ENCODE results near the gene ZMYM5. TPM values are rescaled to one million over a fixed set of nuclear protein-coding genes. Genes with fewer than 3 reads are reported as not detected.

ZMYM5 gene
- total and polyA plus RNA-seq, 10 donors, result 5.7 to 24.4 (median 17.1) TPM

DNA sequence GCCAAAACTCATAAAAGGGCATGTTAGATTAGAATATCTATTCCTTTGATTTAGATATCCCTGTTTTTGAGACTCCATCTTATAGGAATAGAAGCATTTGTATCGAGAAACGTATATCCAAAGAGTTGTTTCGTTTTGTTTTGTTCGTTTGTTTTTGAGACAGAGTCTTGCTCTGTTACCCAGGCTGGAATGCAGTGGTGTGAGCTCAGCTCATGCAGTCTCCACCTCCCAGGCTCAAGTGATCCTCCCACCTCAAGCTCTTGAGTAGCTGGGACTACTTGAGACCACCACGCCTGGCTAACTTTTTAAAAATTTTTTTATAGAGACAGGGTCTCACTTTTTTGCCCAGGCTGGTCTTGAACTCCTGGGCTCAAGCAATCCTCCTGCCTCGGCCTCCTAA is 26.6 kb upstream of the ZMYM5 start:
- WGBS, 5 donors, result 85 to 92% (median 87%) methylated on average over 6 of the region's 6 CpGs
- H3K4me1 ChIP-seq, result no peaks in the 10 kb centered on the region

GRCh38 chr13:19888799-19889198 is 25.4 kb upstream of the ZMYM5 start:
- WGBS, 5 donors, result 60 to 70% (median 62%) methylated on average over 4 of the region's 4 CpGs
- no peak overlapping the region for H3K27ac ChIP-seq
- no peak for DNase-seq
- no peaks in the 10 kb centered on the region for H3K4me1 ChIP-seq
- H3K27me3 ChIP-seq (replicated peaks in 1 of 7), result no peaks in the 10 kb centered on the region
- peaks cover 0 to 6% (median 2%) of the 10 kb centered on the region in 8 donors for H3K9me3 ChIP-seq
- H3K4me3 ChIP-seq, result no peak overlapping the region
- intact Hi-C loops (cut with DNase I; ENCODE audit: low total_unique reads), result no loop called here
- TF ChIP-seq POLR2AphosphoS5 (IDR thresholded peaks at IDR 0.05), result no peak
- TF ChIP-seq CTCF (IDR thresholded peaks at IDR 0.05 in 8 of 11, conservative IDR thresholded peaks at IDR 0.05 in 3 of 11), result peak in 2 of 11 experiments; percentile 15 to 25
- H3K36me3 ChIP-seq, result no peaks in the 10 kb centered on the region

More for the DNA sequence above, 26.6 kb upstream of the ZMYM5 start:
- no peaks in the 10 kb centered on the region for H3K27me3 ChIP-seq (replicated peaks in 1 of 7)
- DNase-seq, result no peak
- no peaks in the 10 kb centered on the region for H3K36me3 ChIP-seq
- peaks cover 0 to under 1% (median 0%) of the 10 kb centered on the region in 8 donors for H3K9me3 ChIP-seq
- TF ChIP-seq CTCF (IDR thresholded peaks at IDR 0.05 in 8 of 11, conservative IDR thresholded peaks at IDR 0.05 in 3 of 11) (no peak), POLR2AphosphoS5 (IDR thresholded peaks at IDR 0.05) (no peak), POLR2A (IDR thresholded peaks at IDR 0.05) (no peak)
- intact Hi-C loops (cut with DNase I; ENCODE audit: low total_unique reads), result no loop called here
- H3K4me3 ChIP-seq, result no peak overlapping the region
- no peak overlapping the region for H3K27ac ChIP-seq

- intact Hi-C loops (cut with DNase I; ENCODE audit: low total_unique reads), result no loop called here
- 90 to 95% (median 94%) methylated on average over 3 of the region's 3 CpGs for WGBS, 5 donors
- H3K27me3 ChIP-seq (replicated peaks in 1 of 7), result no peaks in the 10 kb centered on the region
These were observed 18.8 kb upstream of the ZMYM5 start for GRCh38 chr13:19882231-19882630.

DNA sequence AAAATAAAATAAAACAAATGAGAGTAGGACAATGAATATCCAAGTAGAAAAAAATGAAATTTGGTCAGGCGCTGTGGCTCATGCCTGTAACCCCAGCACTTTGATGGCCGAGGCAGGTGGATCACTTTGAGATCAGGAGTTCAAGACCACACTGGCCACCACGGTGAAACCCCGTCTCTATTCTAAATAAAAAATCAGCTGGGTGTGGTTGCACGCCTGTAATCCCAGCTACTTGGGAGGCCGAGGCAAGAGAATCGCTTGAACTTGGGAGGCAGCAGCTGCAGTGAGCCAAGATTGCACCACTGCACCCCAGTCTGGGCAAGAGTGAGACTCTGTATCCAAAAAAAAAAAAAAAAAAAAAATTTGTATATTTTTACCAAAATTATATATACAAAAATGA is 18.2 kb upstream of the ZMYM5 start:
- Histone ChIP-seq H3K27me3 (replicated peaks in 1 of 7) (no peaks in the 10 kb centered on the region), H3K4me1 (no peaks in the 10 kb centered on the region), H3K9me3 (peaks cover 0 to 6% (median 2%) of the 10 kb centered on the region in 8 donors), H3K4me3 (no peak overlapping the region), H3K36me3 (no peaks in the 10 kb centered on the region), H3K27ac (no peak overlapping the region)
- no peak for TF ChIP-seq CTCF (IDR thresholded peaks at IDR 0.05 in 8 of 11, conservative IDR thresholded peaks at IDR 0.05 in 3 of 11)
- no peak for TF ChIP-seq POLR2AphosphoS5 (IDR thresholded peaks at IDR 0.05)
- no peak for TF ChIP-seq POLR2A (IDR thresholded peaks at IDR 0.05)
- 90 to 97% (median 95%) methylated on average over 7 of the region's 7 CpGs for WGBS, 5 donors
- no peak for DNase-seq
- intact Hi-C loops (cut with DNase I; ENCODE audit: low total_unique reads), result no loop called here

More at GRCh38 chr13:19882231-19882630, 18.8 kb upstream of the ZMYM5 start:
- Histone ChIP-seq H3K4me1 (no peaks in the 10 kb centered on the region), H3K9me3 (peaks cover 0 to 6% (median 2%) of the 10 kb centered on the region in 8 donors), H3K36me3 (no peaks in the 10 kb centered on the region), H3K4me3 (no peak overlapping the region), H3K27ac (no peak overlapping the region)
- TF ChIP-seq POLR2AphosphoS5 (IDR thresholded peaks at IDR 0.05) (no peak), POLR2A (IDR thresholded peaks at IDR 0.05) (no peak), CTCF (IDR thresholded peaks at IDR 0.05 in 8 of 11, conservative IDR thresholded peaks at IDR 0.05 in 3 of 11) (no peak)
- no peak for DNase-seq
